Coronary artery (tissue), 2 donors: ENCODE measurements around the gene TLR7.

Experiments used
- DNase-seq: peaks from one replicate; pipeline ENCODE4 v3.0.0-alpha.2; 2017; ENCODE audit warnings: low spot score
- H3K27ac ChIP-seq, 2 donors: fragments of 200-600 bp; sonication (generic); one replicate each; pipeline ENCODE4 v1.5.1; 2016 to 2019
- H3K4me3 ChIP-seq: fragments of 200-600 bp; sonication (generic); 2 replicates; pipeline ENCODE4 v1.5.1; 2016; ENCODE audit warnings: mild to moderate bottlenecking, moderate library complexity
- TF ChIP-seq, protein P1 (sequence below): fragments of 200-600 bp; sonication (generic); IDR thresholded peaks from one replicate; pipeline ENCODE4 v1.5.1; 2019; ENCODE audit warnings: antibody characterized with exemption

Gene TLR7

DNA sequence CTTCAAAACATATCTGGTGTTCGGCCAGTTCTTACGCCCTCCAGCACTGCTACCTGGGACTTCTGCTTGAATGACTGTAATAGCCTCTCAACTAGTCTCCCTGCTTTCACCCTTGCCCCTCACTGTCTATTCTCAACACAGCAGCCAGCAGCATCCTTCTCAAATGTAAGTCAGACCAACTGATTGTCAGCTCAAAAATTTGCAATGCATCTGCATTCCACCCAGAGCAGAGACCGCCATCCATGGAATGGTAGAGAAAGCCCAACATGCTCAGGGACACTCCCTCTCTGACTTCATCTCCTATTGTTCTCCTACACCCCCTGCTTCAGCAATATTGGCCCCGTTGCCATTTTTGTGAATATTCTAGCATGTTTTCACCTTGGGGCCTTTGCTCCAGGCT, 5.9 kb downstream of the TLR7 start:
- TF ChIP-seq, protein P1, sequence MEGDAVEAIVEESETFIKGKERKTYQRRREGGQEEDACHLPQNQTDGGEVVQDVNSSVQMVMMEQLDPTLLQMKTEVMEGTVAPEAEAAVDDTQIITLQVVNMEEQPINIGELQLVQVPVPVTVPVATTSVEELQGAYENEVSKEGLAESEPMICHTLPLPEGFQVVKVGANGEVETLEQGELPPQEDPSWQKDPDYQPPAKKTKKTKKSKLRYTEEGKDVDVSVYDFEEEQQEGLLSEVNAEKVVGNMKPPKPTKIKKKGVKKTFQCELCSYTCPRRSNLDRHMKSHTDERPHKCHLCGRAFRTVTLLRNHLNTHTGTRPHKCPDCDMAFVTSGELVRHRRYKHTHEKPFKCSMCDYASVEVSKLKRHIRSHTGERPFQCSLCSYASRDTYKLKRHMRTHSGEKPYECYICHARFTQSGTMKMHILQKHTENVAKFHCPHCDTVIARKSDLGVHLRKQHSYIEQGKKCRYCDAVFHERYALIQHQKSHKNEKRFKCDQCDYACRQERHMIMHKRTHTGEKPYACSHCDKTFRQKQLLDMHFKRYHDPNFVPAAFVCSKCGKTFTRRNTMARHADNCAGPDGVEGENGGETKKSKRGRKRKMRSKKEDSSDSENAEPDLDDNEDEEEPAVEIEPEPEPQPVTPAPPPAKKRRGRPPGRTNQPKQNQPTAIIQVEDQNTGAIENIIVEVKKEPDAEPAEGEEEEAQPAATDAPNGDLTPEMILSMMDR = no peak
- DNase-seq = no peak
- no peak overlapping the region for H3K27ac ChIP-seq
- no peak overlapping the region for H3K4me3 ChIP-seq

DNA sequence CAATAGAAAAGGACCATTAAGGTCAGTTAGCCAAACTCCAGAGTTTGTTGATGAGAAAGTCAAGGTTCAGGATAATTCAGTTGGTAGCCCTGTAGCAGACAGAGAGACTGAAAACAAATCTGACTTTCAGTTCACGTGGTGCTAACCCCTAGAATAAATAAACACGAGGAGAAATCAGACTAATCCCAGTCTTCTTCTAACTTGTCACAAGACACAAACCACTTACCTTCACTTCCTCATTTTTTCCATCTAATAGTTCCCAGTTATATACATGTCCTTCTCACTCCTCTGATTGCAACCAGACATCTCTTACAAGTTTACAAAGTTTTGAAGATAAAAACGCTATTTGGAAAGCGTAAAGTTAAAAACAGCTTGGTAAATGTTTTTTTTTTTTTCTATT, 7.7 kb downstream of the TLR7 start:
- TF ChIP-seq, protein P1 = no peak

DNA sequence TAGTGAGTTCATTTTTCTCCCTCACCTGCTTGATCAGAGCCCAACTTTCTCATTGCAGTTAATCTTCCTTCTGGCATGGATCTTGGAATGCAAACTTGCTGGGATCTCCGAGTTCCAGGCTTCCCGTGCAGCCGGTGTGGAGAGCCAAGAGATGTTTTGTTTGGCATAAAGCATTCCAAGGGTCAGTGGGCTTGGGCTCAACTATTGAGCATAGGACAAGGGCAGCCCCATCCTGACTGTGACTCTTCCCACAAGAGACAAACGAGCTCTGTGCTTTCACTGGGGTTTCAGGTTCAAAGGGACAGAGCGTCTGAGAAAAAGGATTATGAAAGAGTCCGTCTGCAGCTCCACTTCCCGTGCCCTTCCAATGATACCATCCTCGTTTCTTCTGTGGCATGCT, 10.5 kb downstream of the TLR7 start:
- DNase-seq = no peak
- Histone ChIP-seq H3K4me3 (no peak overlapping the region), H3K27ac (no peak overlapping the region)
- TF ChIP-seq, protein P1 = no peak

More for the DNA sequence above, 7.7 kb downstream of the TLR7 start:
- Histone ChIP-seq H3K4me3 (no peak overlapping the region), H3K27ac (no peak overlapping the region)
- DNase-seq = no peak

DNA sequence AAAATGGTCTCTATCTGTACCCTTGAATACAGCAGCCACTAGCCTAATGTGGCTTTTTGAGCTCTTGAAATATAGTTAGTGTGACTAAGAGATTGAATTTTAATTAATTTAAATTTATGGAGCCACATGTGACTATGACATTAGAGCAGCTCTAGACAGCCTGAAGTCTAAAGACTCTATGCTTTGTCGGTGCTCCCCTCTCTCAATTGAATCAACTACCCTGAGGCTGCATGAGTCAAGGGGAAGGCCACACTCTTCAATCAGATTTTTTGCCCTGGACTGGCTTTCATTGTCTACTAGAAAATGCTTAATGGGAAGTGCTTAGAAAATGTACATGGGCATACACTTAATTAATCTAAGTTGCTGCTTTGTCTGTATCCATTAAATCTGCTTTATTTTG, 11.7 kb downstream of the TLR7 start:
- no peak for DNase-seq
- Histone ChIP-seq H3K27ac (no peak overlapping the region), H3K4me3 (no peak overlapping the region)
- TF ChIP-seq, protein P1 = no peak

GRCh38 chrX:12881914-12882313, 15.0 kb downstream of the TLR7 start:
- DNase-seq = no peak
- TF ChIP-seq, protein P1 = no peak
- H3K27ac ChIP-seq = no peak overlapping the region
- no peak overlapping the region for H3K4me3 ChIP-seq

GRCh38 chrX:12885508-12885907, 18.6 kb downstream of the TLR7 start:
- no peak for DNase-seq
- TF ChIP-seq, protein P1 = no peak

GRCh38 chrX:12886545-12886944, 19.7 kb downstream of the TLR7 start:
- DNase-seq = no peak
- TF ChIP-seq, protein P1 = no peak
- Histone ChIP-seq H3K4me3 (no peak overlapping the region), H3K27ac (no peak overlapping the region)

More at GRCh38 chrX:12885508-12885907, 18.6 kb downstream of the TLR7 start:
- H3K4me3 ChIP-seq = no peak overlapping the region
- H3K27ac ChIP-seq = no peak overlapping the region
